ENCODE results near the gene LCTL.
"Not testable (repeated sequence)": the region's sequence is repeated elsewhere in the genome, so short reads cannot be mapped to it uniquely, and the experiment has no call there.

LCTL gene

GRCh38 chr15:66563566-66564110 is 2.2 kb downstream of the LCTL start:
- DNase-seq, result no peak

- DNase-seq, result no peak
These were observed 2.7 kb downstream of the LCTL start for GRCh38 chr15:66563126-66563525.

GRCh38 chr15:66560856-66561525 is 4.8 kb downstream of the LCTL start:
- DNase-seq, result no peak

GRCh38 chr15:66558271-66558670 is 7.5 kb downstream of the LCTL start:
- no peak for DNase-seq

- DNase-seq, result no peak
These were observed 10.1 kb downstream of the LCTL start for GRCh38 chr15:66555685-66556084.

- no peak for DNase-seq
These were observed 20.5 kb downstream of the LCTL start for GRCh38 chr15:66545255-66545654.

GRCh38 chr15:66542896-66543295 is 22.9 kb downstream of the LCTL start:
- DNase-seq, result no peak

GRCh38 chr15:66535056-66535455 is 30.7 kb downstream of the LCTL start:
- DNase-seq, result no peak

GRCh38 chr15:66524838-66525237 is 41.0 kb downstream of the LCTL start:
- no peak for DNase-seq

GRCh38 chr15:66523926-66524325 is 41.9 kb downstream of the LCTL start:
- DNase-seq, result no peak

- no peak for DNase-seq
These were observed 49.9 kb downstream of the LCTL start for GRCh38 chr15:66515901-66516322.

GRCh38 chr15:66514586-66514985 is 51.2 kb downstream of the LCTL start:
- no peak for DNase-seq

GRCh38 chr15:66508293-66508883 is 57.4 kb downstream of the LCTL start:
- DNase-seq, result no peak

- DNase-seq, result no peak
These were observed 60.0 kb downstream of the LCTL start for GRCh38 chr15:66505818-66506217.

- no peak for DNase-seq
These were observed 60.4 kb downstream of the LCTL start for GRCh38 chr15:66505430-66505811.

GRCh38 chr15:66504563-66505429 is 61.0 kb downstream of the LCTL start, which contains the start of the genes RPL4 and ZWILCH:
Gene RPL4 (minus strand): TSS chr15:66504855. CDS start chr15:66504790, 65 bp downstream.
Gene ZWILCH (plus strand): TSS chr15:66505326. CDS start chr15:66505339, 13 bp downstream.
- peak; percentile 67 for DNase-seq

- DNase-seq, result no peak
These were observed 61.8 kb downstream of the LCTL start for GRCh38 chr15:66503780-66504562.

- not testable (repeated sequence) for DNase-seq
These were observed 62.7 kb downstream of the LCTL start for GRCh38 chr15:66503041-66503648.

- no peak for DNase-seq
These were observed 63.3 kb downstream of the LCTL start for GRCh38 chr15:66502491-66502890.

GRCh38 chr15:66500346-66500745 is 65.5 kb downstream of the LCTL start:
- DNase-seq, result not testable (repeated sequence)

- DNase-seq, result no peak
These were observed 67.1 kb downstream of the LCTL start for GRCh38 chr15:66498501-66499386.
